Measurements from ENCODE around the gene RAPGEF2.

- TF ChIP-seq EZH2 (IDR thresholded peaks at IDR 0.05; ENCODE audit: low read length) (no peak), CTCF (optimal IDR thresholded peaks at IDR 0.05 in 1 of 3, IDR thresholded peaks at IDR 0.05 in 1 of 3, conservative IDR thresholded peaks at IDR 0.05 in 1 of 3; ENCODE audit: extremely low read depth in 1 of 3, insufficient read depth in 2 of 3, low read length in 3 of 3) (no peak)
These were observed 45.6 kb downstream of the RAPGEF2 start for GRCh38 chr4:159148441-159148840.

Measured in keratinocyte (primary cell).